ENCODE measurements around the gene SLC38A3.
"Not testable (repeated sequence)": the region's sequence is repeated elsewhere in the genome, so short reads cannot be mapped to it uniquely, and the experiment has no call there.

SLC38A3 gene

DNA sequence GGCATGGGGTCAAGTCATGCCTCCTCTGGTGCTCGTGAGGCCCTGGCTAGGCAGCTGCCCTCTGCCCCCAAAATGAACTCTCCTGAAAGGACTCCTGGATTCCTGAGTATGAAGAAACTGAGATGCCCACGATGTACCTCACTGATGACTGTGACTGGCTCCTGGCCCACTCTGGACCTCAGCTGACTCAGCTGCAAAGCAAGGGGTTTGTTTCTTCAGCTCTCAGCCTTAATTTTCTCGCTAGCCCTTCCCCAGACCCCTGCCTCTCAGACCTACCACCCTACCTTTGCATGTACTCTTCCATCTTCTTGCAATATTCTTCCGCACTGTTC lies 25.7 kb downstream of the SLC38A3 start:
- DNase-seq (ENCODE audit: low read depth in 2 of 2), result no peak

DNA sequence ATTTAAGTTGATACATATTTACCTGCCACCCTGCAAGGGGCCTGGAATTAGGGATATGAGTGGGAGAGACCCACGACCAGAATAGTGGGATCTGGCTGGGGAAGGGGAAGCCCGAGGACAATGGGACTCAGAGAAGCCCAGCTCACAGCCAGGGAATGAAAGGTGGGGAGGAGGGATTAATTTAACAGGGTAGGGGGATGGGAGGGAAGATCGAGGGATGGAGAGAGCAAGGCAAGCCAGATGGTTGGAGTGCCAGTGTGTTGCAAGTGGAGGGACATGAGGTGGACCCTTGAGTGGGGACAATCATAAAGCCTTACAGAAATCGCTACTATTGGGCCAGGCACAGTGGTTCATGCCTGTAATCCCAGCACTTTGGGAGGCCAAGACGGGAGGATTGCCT lies 26.5 kb downstream of the SLC38A3 start:
- no peak for DNase-seq (ENCODE audit: low read depth in 2 of 2)

DNA sequence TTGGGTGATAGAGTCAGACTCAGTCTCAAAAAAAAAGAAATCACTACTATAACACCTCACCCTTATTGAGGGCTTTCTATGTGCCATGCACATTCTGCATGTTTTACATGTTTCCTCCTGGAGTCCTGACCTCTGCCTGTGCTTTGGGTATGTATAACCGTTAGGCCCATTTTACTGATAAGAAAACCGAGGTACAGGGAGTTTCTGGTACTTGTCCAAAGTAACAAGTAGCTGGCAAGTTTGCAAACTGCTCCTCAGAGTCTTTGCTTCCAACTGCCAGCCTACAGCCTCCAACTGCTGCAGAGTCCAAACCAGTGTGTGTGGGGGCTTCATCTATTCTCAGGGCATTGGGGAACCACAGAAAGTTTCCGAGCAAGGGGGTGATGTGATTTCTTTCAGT lies 27.2 kb downstream of the SLC38A3 start:
- no peak for DNase-seq (ENCODE audit: low read depth in 2 of 2)

DNA sequence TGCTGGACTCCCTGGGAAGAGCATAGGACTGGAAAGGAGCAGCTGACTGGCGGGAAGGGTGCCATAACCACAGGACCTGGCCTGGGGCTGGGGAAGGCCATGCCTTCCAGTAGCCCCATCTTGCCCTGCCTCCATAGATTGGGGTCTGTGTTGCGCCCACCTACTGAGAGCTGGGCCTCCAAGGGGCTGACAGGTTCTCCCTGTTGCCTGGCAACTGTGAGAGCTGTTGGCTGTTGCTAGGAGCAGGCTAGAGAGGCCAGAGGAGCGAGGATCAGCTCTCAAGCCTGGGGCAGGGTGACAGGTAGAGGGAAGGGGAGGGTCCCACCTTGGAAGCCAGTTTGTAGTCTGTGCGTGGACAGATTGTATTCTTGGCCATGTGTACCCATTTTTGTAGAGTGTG lies 28.1 kb downstream of the SLC38A3 start:
- no peak for DNase-seq (ENCODE audit: low read depth in 2 of 2)

GRCh38 chr3:50235716-50236483 lies 30.8 kb downstream of the SLC38A3 start, which contains the start of gene GNAI2:
Gene GNAI2 (plus strand): TSS chr3:50236204. CDS start chr3:50236336, 132 bp downstream.
- DNase-seq (ENCODE audit: low read depth in 2 of 2), result peak; percentile 97

DNA sequence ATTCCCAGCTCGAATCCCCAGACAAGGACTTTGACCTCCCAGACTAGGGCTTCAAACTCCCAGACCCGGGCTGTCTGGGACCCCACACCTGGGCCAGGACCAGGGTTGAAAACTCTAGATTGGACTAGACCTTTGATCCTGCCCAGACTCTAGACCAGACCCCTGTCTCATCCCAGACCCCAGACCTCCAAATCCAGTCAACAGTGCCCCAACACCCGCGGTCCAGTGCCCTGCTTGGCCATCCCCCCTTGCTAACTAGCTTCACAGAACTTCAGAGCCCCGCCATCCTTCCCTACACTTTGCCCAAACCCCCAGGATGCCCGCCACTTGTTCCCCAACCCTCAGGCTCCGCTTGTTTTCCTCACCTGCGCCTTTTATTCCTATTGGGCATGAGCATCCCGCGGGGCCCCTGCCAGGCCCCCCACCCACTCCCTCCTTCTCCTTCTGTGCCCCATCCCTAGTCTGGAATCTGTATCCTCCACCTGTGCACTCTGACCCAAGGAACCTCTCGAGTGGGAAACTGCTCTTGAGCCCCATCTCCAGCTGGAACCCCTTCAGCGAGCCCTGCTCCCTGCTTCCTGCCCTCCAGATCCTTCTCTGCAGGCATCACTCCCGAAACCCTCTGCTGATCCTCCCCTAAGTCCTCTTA lies 31.5 kb downstream of the SLC38A3 start:
- no peak for DNase-seq (ENCODE audit: low read depth in 2 of 2)

DNA sequence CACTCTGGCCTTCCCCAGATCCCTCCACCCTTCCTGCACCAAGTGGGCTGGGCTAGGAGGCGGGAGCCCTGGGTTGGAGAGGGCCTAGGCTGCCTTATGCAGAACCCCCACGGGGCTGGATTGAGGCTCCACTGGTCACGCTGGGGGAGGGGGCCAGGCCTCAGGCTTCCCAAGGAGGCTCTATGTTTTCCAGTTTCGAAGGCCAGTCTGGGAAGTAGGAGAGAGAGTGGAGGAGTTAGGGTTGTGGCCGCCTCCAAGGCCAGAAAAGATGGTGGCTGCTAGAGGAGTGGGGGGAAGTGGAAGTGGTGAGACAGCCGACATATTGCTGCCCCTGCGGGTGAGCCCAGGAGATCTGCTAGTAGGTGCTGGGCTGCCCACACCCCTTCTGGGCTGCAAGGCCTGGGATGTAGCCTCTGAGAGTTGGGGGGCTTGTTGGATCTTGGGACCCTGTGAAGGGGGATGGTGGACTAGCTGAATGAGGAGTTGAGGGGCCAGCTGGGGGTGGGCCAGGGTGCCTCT lies 32.1 kb downstream of the SLC38A3 start:
- no peak for DNase-seq (ENCODE audit: low read depth in 2 of 2)

GRCh38 chr3:50237754-50238548 lies 32.9 kb downstream of the SLC38A3 start:
- DNase-seq (ENCODE audit: low read depth in 2 of 2), result peak; percentile 70 to 72

DNA sequence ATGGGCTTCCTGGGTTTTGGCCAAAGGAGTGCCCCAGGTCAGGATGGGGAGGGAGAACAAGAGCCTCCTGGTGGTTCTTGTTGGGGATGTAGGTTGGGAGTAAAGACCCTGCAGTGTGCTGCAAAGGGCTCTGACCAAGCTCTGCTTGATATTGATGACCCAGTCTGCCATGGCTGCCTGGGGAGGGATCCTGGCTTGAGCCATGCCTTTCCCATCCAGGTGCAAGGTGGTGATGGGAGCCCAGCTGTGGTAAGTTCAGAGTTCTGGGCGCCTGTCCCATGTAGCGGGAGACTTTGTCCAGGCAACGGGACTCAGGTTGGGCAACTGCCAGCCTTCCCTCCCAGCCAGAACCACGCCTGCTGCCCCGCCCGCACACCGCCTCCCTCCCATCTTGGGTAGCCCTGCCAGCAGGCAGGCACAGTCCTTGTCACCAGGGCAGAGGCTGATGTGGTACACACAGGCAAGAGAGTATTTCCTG lies 33.5 kb downstream of the SLC38A3 start:
- no peak for DNase-seq (ENCODE audit: low read depth in 2 of 2)

DNA sequence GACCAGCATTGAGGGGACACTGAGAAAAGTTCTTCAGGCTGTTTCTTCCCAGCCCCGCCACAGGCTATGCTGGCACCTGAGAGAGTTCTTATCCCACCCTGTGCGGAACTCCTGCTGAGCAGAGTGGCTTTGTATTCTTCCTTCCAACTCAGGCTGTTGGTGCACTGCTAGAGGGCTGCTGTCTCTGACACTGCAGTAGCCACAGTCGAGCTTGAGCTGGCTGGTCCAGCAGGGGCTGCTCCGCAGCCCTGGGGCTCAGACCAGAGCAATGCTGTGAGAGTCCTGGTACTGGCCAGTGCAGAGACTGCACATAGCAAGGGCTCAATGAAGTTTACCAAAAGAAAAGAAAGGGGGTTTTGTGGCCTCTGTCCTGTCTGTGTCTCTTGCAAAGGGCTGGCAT lies 34.6 kb downstream of the SLC38A3 start:
- DNase-seq (ENCODE audit: low read depth in 2 of 2), result no peak

DNA sequence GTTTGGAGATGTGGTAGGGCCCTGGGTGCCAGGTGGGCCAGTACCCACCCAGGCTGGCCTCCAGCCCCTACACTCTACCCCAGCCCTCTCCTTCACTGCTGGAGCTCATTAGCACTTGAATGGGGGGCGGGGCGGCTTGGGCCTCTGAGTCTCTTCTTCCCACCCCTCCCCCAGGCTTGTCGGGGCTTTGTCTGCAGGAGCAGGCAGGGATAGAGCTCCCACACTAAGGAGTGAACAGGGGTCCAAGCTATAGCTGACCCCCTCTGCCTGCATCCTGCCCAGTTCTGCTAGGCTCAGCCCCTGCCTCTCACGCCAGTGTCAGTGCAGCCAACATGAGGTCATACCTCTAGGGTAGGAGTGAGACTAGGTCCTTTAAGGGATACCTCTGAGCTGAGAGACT lies 36.1 kb downstream of the SLC38A3 start:
- DNase-seq (ENCODE audit: low read depth in 2 of 2), result no peak

DNA sequence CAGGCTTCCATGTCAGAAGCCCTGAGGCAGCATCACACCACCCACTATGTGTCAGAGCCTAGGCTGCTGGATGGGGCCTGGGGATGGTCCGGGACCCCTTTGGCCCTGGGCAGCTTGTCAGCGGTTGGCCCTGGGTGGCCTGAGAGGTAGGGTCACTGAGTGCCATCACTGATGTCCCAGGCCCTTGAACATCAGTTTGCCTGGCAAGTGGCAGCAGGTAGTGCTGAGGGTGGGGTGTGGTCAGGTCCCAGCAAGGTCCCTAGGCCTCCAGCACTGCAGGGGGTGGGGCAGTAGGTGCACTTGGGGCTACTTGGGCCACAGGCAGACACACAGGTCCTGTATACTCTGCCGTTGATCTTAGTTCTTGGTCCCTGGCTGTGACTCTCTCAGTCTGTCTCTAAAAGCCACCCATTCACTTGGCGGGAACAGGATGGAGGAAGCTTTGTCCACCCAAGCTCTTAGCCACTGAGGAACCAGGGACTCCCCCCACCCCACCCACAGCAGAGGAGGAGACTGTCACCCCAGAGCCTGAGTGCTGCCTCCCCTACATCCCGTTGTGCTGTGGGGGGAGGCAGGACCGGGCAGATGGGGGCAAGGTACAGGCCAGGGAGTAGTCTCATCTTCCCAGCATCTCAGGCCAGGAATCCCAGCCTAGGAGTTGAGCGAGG lies 36.8 kb downstream of the SLC38A3 start:
- DNase-seq (ENCODE audit: low read depth in 2 of 2), result no peak

GRCh38 chr3:50242381-50242770 lies 37.3 kb downstream of the SLC38A3 start:
- DNase-seq (ENCODE audit: low read depth in 2 of 2), result no peak

DNA sequence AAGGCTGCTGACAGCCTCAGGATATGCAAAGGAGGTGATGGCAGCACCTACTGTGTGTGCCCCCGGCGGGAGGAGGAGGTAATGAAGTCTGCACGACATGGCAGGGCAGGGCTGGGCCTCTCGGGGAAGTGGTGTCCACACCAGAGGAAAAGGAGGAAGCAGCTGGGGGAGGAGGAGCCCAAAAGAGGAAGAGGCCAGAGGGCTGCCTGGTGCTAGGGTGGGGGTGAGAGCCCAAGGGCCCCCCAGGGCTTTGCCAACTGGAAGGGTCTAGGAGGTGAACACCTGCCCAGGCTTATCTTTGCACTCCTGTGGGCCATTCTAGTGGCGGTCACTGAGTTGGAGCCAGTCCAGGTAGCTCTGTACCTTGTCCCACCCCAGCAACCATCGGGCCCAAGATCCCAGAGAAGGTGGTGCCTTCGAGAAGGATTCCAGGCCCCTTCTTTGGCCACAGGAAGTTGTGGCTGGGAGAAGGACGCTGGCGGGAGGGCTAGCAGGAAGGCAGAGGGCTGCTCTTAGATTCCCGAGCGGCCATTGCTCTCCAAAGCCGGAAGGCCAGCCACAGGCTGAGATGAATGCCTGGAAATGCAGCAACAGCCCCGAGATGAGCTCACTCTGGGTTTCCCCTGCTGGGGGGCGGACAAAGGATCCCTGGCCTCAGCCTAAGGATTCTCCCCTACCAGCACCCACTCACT lies 37.9 kb downstream of the SLC38A3 start:
- no peak for DNase-seq (ENCODE audit: low read depth in 2 of 2)

DNA sequence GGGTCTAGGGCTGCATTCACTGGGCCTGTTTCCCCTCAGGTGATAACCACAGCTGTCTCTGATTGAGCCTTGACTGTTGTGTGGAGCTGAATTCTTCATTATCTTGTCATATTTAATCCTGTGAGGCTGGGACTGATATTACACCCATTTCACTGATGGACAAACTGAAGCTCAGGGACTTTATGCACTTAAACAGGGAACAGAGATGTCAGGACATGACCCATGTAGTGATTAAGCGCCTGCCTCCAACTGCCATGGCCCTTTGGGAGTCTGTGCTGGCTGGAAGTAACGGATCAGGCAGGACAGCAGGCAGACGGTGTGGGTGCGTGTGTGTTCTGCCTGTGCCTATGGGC lies 38.4 kb downstream of the SLC38A3 start:
- no peak for DNase-seq (ENCODE audit: low read depth in 2 of 2)

DNA sequence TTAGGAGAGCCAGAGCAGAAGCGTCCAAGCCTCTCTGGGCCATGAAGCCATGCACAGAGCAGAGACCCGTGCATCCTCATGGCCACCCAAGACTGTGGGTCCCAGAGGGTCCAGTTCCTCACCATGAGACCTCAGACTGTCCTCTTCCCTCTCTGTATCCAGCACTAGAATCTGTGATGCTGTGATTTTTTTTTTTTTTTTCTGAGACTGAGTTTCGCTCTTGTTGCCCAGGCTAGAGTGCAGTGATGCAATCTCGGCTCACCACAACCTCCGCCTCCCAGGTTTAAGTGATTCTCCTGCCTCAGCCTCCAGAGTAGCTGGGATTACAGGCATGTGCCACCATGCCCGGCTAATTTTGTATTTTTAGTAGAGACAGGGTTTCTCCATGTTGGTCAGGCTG lies 39.7 kb downstream of the SLC38A3 start:
- not testable (repeated sequence) for DNase-seq (ENCODE audit: low read depth in 2 of 2)

DNA sequence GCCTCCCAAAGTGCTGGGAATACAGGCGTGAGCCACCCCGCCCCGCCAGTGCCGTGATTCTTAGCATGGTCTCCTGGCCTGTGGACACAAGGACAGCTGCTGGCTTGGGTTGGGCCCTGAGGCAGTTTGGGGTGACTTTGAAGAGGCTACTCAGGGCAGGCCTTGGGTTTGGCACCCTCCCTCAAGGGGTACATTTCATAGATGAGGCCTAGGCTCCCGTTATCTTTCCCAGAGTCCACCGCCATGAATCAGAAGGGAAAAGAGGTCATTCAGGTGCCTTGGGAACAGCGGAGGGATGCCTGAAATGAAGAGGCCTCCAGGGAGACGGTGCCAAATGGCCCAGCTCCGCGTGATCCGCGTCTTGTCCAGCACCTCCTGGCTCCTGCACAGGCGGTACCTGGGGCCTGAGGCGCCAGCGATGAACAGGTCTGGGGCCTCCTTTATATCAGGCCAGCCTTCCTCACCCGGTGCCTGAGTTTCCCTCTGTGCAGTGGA lies 40.2 kb downstream of the SLC38A3 start:
- no peak for DNase-seq (ENCODE audit: low read depth in 2 of 2)

- peak; percentile 85 to 88 for DNase-seq (ENCODE audit: low read depth in 2 of 2)
Measured at GRCh38 chr3:50245831-50246516, 40.9 kb downstream of the SLC38A3 start.

DNA sequence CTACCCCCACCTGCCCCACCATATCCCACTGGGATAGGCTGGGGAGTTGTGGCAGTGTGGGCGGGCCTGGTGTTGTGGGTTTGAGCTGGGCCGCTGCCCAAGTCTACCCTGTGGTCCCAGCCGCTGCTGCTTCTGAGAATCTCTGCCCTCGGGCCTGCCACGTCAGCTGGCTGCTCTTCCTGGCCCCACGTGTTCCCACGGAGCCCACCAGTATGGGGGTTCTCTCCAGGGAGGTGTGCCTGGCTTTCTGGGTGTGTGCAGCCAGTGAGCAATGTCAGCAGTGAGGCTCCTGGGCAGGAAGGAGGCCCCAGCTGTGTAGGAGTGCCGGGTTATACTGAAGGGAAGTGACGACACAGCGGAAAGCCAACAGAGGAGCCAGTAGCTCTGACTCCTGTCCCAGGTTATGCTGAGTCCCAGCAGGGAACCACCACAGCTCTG lies 41.5 kb downstream of the SLC38A3 start:
- DNase-seq (ENCODE audit: low read depth in 2 of 2), result peak; percentile 57 to 80

DNA sequence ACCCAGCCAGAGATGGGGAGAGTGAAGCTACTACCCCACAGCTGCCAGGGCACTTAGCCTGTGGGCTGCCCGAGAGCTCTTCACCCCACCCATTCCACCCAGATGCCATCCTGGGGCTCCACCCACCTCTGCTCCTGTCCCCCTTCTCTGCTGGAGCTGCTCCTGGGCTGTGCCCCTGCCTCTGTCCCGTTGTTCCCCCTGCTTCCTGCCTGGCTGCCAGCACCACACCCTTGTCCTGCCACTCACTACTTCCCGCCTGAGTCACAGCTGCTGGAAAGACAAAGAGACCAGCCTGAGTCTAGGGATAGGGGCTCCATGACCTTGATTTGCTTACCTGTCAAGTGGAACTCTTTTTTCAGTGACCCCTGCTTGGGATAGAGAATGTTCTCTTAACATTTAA lies 43.3 kb downstream of the SLC38A3 start:
- no peak for DNase-seq (ENCODE audit: low read depth in 2 of 2)
